Measurements from ENCODE around the gene COG6. TPM values are rescaled to one million over a fixed set of nuclear protein-coding genes. Genes with fewer than 3 reads are reported as not detected.

Gene COG6
- 38.8 and 49.9 TPM in 2 replicates for total RNA-seq

GRCh38 chr13:39655569-39656324, at the start of gene COG6:
COG6 (plus strand) TSS chr13:39655662; CDS start chr13:39655727, 65 bp downstream.

Small RNA genes lying within 50 kb of the gene (small RNA-seq; reads per million reads assigned to genes)
- gene MIR4305 (not detected), gene RNY4P14 (not detected)

Other genes with a start within 250 kb of the COG6 start
- 68.1 and 73.5 TPM in 2 replicates for gene LHFPL6, start 52.5 kb upstream of the COG6 start, total RNA-seq